ENCODE results near the gene PIK3CB. TPM values are rescaled to one million over a fixed set of nuclear protein-coding genes. Genes with fewer than 3 reads are reported as not detected.

Gene PIK3CB
- total and polyA plus RNA-seq, 2 of the 8 experiments (the other 6 are each of a cell fraction or from before 2014, with no cell fraction given) = 8.3 to 35.2 TPM

DNA sequence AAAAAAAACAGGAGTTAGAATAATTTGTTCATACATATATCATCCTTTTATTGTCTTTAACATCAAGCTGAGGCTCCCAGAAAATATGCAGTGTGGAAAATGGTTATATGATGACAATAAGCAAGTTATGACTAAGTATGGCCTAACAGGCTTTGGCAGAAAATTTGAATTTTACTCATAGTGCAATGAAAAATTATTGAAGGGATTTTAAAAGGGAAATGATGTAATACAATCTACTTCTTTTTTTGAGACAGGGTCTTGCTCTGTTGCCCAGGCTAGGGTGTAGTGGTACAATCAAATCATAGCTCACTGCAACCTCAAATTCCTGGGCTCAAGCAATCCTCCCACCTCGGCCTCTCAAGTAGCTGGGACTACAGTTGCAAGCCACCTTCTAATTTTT, 147.5 kb downstream of the PIK3CB start (continued):
- no peak for TF ChIP-seq RAD21 (IDR thresholded peaks at IDR 0.05 in 1 of 2, conservative IDR thresholded peaks at IDR 0.05 in 1 of 2; ENCODE audit: low read depth in 2 of 2, low read length in 2 of 2)
- TF ChIP-seq SP1 (IDR thresholded peaks at IDR 0.05; ENCODE audit: low read depth, low read length) = no peak
- TF ChIP-seq ASH2L (IDR thresholded peaks at IDR 0.05; ENCODE audit: low read length) = no peak
